Lower leg skin (tissue), 3 donors: ENCODE data around the gene ST6GAL1.

Source experiments
- CTCF ChIP-seq, 3 donors: fragments of 450-650 bp; IDR thresholded peaks; one replicate each; pipeline ENCODE4 v1.5.1; 2016; ENCODE audit warnings: antibody characterized with exemption in 3 of 3, mild to moderate bottlenecking in 3 of 3, moderate library complexity in 2 of 3
- POLR2A ChIP-seq, 2 donors: fragments of 450-650 bp; IDR thresholded peaks; one replicate each; pipeline ENCODE4 v1.6.1; 2016 to 2017; ENCODE audit warnings: antibody characterized with exemption in 2 of 2, mild to moderate bottlenecking in 1 of 2, moderate library complexity in 1 of 2

GRCh38 chr3:186930641-186931531, 560 bp downstream of the ST6GAL1 start:
- TF ChIP-seq POLR2A (IDR thresholded peaks at IDR 0.05) (no peak), CTCF (IDR thresholded peaks at IDR 0.05) (no peak)
